Stimulated activated naive CD8-positive, alpha-beta T cell treated with anti-CD3 and anti-CD28 coated beads, Interleukin-15, amount 100 ng/mL, for 72 hours (primary cell): ENCODE data around the gene ARHGAP22.

Experiments
- ATAC-seq: fragments of 150-1000 bp; cut with Tn5 transposase; 2 replicates; pipeline ENCODE4 v1.10.0; 2021; ENCODE audit warnings: mild to moderate bottlenecking, moderate library complexity
- DNase-seq, 2 donors: peaks; one replicate each; pipeline ENCODE4 v3.0.0; 2021 to 2022
- H3K27ac Mint-ChIP-seq, 2 donors: one replicate each; pipeline ENCODE4 v1.8.0; 2022; ENCODE audit warnings: mild to moderate bottlenecking in 2 of 2, mixed read lengths in 2 of 2, moderate library complexity in 2 of 2
- H3K27me3 Mint-ChIP-seq: one replicate; pipeline ENCODE4 v1.8.0; 2022; ENCODE audit warnings: mixed read lengths
- H3K4me1 Mint-ChIP-seq: one replicate; pipeline ENCODE4 v1.8.0; 2022; ENCODE audit warnings: mild to moderate bottlenecking, mixed read lengths
- H3K4me3 Mint-ChIP-seq, 2 donors: one replicate each; pipeline ENCODE4 v1.8.0; 2022; ENCODE audit warnings: mild to moderate bottlenecking in 2 of 2, mixed read lengths in 2 of 2, moderate library complexity in 1 of 2
- H3K9me3 Mint-ChIP-seq, 2 donors: one replicate each; pipeline ENCODE4 v1.8.0; 2022; ENCODE audit warnings: mixed read lengths in 2 of 2

ARHGAP22 gene

DNA sequence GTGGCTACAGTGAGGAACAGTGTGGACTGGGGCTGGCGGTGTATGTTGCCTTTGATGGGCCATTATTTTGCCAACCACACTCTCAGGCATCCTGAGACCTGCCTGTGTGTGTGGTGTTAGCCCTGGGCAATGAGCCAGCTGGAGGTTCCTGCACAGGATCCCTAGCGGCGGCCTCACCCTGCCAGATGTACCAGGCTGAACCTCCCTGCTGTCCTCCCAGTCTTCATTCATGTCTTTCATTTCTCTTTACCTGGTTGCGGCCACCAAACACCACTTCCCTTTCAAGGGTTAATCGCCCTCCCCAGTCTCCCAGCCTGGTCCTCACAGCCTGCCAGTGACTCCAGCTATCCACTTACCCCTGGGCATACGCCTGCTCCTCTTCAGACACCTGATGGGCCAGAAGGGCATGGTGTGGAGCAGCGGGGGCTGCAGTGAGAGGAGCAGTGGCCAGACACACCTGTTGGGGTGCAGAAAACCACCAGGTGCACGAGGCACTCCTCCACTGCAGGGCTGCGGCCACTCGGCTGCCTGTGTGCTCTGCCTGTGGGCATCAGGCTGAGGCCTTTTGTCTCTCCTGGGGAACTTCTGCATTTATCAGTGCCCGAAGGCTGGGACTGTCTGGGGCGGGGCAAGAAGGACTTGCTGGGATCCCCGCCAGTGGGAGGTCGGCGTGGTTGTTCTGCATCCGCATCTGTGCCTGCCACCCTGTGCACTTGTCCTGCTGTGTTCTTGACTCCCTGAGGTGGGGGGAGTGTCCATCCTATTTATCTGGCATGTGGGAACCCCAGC lies 111.6 kb downstream of the ARHGAP22 start:
- H3K9me3 Mint-ChIP-seq = no peaks in the 10 kb centered on the region
- H3K4me1 Mint-ChIP-seq = peaks cover 18% of the 10 kb centered on the region
- peak overlapping the region in 1 of 2 donors; percentile 19 for H3K27ac Mint-ChIP-seq
- no peak for ATAC-seq
- peaks cover 45% of the 10 kb centered on the region for H3K27me3 Mint-ChIP-seq
- no peak for DNase-seq
- H3K4me3 Mint-ChIP-seq = no peak overlapping the region

DNA sequence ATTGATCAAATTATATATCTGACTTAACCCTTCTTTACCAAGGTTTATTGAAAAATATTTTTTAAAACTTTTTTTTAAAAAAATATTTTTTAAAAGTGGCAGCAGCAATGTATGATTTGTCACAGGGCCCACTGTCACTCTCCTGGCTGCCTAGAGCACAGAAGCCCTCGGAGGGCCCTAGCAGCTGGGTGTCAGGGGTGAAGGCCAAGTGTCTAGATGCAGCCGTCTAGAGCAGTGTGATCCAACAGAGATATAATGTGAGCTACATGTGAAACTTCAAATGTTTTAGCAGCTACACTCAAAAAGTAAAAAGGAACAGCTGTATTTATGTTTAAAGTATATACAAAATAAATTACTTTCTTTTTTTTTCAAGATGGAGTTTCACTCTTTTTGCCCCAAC lies 112.7 kb downstream of the ARHGAP22 start:
- Mint-ChIP-seq H3K4me1 (peaks cover 18% of the 10 kb centered on the region), H3K4me3 (no peak overlapping the region), H3K27ac (no peak overlapping the region), H3K27me3 (peaks cover 38% of the 10 kb centered on the region), H3K9me3 (no peaks in the 10 kb centered on the region)
- no peak for DNase-seq
- ATAC-seq = no peak

DNA sequence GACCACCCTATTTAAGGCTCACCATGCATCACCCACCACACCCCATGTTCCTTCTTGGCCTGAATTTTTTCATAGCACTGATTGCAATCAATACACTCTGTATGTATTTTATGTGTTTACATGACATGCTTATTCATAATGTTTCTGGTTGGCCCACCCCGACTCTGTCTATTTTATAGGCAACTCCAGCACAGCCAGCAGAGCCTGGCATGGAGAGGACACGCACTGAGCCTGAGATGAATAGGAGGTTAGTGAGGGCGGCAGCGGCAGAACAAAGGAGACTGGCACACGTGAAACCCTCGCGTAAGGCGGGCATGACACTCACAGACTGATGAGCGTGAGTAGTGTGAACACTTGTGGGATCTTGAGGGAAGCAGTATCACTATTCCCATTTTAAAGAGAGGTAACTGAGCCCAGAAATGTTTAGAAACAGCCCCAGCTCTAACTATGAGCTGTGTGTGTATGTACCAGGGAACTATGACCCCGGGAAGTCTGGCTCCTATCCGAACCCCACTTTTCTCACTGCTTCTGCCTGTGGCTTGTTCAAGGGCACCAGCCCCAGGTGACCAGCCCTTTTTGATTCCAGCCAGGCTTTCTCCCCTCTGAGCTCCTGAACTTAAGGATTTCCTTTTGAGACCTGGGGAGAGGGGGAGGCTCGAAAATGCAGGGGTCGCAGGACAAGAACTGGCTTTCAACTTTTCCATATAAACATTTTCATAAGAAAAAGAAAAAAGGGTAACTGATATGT lies 113.3 kb downstream of the ARHGAP22 start:
- Mint-ChIP-seq H3K27me3 (peaks cover 33% of the 10 kb centered on the region), H3K27ac (no peak overlapping the region), H3K4me1 (peaks cover 18% of the 10 kb centered on the region), H3K4me3 (no peak overlapping the region), H3K9me3 (no peaks in the 10 kb centered on the region)
- no peak for ATAC-seq
- DNase-seq = no peak

DNA sequence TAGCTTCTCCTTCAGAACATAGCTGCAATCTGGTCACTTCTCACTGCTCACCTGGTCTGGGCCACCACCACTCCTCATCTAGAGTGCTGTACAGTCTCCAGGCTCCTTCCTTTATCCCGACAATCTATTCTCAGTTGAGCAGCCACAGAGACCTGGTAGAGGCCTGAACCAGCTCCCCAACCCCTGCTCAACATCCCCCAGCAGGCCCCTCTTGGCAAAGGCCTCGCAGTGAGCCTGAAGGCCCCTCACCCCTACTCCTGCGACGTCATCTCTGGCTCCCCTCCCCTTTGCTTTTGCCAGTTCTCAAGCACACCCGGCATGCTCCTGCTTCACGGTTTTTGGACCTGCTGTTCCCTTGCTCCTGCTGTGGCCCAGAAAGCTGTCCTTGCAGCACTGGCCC lies 113.9 kb downstream of the ARHGAP22 start:
- DNase-seq = no peak

DNA sequence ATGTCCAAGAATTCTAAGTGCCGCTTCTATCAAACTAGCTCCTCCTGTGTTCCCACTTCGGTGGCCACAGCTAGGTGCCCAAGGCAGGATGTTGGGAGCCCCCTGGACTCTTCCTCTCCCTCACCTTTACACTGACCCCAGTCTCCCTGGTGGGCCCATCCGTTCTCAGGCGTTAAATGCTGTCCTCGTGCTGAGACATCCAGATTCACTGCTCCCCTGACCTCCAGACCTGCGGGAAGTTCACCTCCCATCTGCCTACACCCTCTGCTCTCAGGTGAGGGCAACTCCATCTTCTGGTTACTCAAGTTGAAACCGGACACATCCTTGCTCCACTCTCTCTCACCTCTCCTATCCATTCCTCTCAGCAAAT lies 114.3 kb downstream of the ARHGAP22 start:
- no peak overlapping the region for H3K4me3 Mint-ChIP-seq
- H3K27me3 Mint-ChIP-seq = peaks cover 33% of the 10 kb centered on the region
- H3K4me1 Mint-ChIP-seq = peaks cover 18% of the 10 kb centered on the region
- H3K9me3 Mint-ChIP-seq = no peaks in the 10 kb centered on the region
- no peak for DNase-seq
- no peak overlapping the region for H3K27ac Mint-ChIP-seq
- ATAC-seq = no peak

More for the DNA sequence above, 113.9 kb downstream of the ARHGAP22 start:
- Mint-ChIP-seq H3K27me3 (peaks cover 33% of the 10 kb centered on the region), H3K9me3 (no peaks in the 10 kb centered on the region), H3K4me3 (no peak overlapping the region), H3K4me1 (peaks cover 18% of the 10 kb centered on the region), H3K27ac (no peak overlapping the region)
- no peak for ATAC-seq

DNA sequence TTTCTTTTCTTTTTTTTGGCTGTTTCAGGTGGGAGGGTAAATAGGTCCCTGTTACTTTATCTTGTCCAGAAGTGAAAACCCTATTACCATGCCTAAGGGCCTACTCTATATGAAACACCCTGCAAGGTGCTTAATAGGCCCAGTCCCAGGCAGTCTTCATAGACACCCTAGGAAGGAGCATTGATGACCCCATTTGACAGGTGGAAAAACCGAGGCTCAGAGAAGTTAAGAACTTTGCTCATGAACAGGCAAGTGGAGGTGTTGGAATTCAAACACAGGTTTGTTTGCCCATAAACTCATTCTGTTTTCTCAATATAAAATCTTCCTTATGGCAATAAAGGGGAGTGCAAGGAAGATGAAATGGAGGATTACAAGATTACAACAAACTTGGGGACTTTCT lies 115.8 kb downstream of the ARHGAP22 start:
- ATAC-seq = no peak
- Mint-ChIP-seq H3K4me1 (peaks cover 9% of the 10 kb centered on the region), H3K27me3 (peaks cover 27% of the 10 kb centered on the region), H3K4me3 (no peak overlapping the region), H3K27ac (no peak overlapping the region), H3K9me3 (no peaks in the 10 kb centered on the region)
- DNase-seq = no peak

DNA sequence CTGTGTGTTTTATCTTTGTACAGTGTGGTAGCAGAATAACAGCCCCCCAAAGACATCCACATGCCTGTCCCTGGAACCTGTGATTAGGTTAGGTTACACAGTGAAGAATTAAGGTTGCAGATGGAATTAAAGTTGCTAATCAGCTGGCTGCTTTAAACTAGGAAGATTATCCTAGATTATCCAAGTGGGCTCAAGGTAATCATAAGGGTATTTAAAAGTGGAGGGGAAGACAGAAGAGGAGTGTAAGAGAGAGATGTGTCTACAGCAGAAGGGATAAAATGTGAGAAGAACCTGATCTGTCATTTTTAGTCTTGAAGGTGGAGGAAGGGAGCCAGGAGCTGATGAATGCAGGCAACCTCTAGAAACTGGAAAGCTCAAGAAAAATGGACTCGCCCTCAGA lies 117.6 kb downstream of the ARHGAP22 start:
- Mint-ChIP-seq H3K4me3 (no peak overlapping the region), H3K27ac (no peak overlapping the region), H3K27me3 (peaks cover 16% of the 10 kb centered on the region), H3K9me3 (no peaks in the 10 kb centered on the region), H3K4me1 (no peaks in the 10 kb centered on the region)
- DNase-seq = no peak
- ATAC-seq = no peak

DNA sequence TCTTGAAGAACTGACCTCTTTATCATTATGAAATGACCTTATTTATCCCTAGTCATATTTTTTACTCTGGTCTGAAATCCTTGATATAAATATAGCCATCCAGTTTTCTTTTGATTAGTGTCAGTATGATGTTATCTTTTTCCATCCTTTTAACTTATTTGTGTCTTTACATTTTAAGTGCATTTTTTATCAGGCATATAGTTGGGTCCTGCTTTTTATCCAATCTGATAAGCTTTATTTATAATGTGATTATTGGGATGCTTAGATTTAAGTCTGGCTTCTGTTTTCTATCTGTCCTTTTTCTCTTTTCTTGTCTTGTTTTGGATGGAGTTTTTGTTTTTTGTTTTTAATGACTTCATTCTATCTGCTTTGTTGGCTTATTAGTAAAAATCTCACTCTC lies 119.2 kb downstream of the ARHGAP22 start:
- H3K4me3 Mint-ChIP-seq = no peak overlapping the region
- peaks cover 14% of the 10 kb centered on the region for H3K27me3 Mint-ChIP-seq
- no peak overlapping the region for H3K27ac Mint-ChIP-seq
- no peaks in the 10 kb centered on the region for H3K4me1 Mint-ChIP-seq
- DNase-seq = no peak
- no peaks in the 10 kb centered on the region for H3K9me3 Mint-ChIP-seq
- no peak for ATAC-seq

DNA sequence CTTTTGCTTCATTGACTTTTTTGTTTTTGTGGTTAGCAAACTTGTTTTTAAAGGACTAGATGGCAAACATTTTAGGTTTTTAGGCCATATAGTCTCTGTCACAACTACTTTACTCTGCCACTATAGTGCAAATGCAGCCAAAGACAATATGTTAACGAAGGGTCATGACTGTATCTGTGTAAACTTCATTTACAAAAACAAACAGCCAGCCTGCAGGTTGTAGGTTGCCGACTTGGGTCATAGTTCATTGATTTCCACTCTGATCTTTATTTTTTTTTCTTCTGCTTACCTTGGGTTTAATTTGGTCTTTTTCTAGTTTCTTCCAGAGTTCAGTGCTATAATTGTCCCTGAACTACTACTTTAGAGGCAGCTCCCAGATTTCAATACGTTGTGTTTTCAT lies 120.0 kb downstream of the ARHGAP22 start:
- Mint-ChIP-seq H3K4me1 (no peaks in the 10 kb centered on the region), H3K4me3 (no peak overlapping the region), H3K9me3 (no peaks in the 10 kb centered on the region), H3K27me3 (peaks cover 18% of the 10 kb centered on the region), H3K27ac (no peak overlapping the region)
- DNase-seq = no peak
- no peak for ATAC-seq

DNA sequence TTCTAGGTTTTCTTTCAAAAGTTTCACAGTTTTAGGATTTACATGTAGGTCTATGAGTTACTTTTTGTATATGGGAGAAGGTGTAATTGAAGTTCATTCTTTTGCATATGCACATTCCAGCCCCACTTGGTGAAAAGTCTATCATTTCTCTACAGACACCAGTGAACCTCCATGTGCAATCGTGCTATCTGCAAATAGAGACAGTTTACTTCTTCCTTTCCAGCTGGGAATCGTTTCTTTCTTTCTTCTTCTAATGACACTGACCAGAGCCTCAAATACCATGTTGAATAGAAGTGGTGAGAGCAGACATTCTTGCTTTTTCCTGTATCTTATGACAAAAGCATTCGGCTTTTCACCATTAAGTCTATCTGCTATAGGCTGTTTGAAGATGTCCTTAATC lies 122.7 kb downstream of the ARHGAP22 start:
- peaks cover 26% of the 10 kb centered on the region for H3K27me3 Mint-ChIP-seq

DNA sequence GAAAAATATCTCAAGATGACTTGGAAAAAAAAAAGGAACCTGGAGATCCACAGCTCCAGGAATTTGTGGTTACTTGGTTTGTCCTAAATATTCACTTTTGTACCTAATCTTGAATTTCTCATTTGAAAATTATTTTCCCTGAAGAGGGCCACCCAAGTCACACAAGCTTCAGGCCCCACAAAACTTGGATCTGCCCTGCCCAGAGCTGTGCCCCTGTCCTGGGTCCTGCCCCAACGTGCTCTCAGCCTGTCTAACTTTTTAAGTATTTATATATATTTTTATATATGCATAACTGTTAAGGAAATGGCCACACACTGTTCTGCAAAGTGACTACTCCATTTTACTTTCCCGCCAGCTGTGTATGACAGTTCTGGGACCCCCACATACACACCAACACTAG lies 123.5 kb downstream of the ARHGAP22 start:
- H3K27ac Mint-ChIP-seq = no peak overlapping the region
- H3K27me3 Mint-ChIP-seq = peaks cover 26% of the 10 kb centered on the region

More for the DNA sequence above, 122.7 kb downstream of the ARHGAP22 start:
- Mint-ChIP-seq H3K9me3 (no peaks in the 10 kb centered on the region), H3K4me1 (no peaks in the 10 kb centered on the region), H3K27ac (no peak overlapping the region), H3K4me3 (no peak overlapping the region)
- DNase-seq (no peak), ATAC-seq (no peak)

DNA sequence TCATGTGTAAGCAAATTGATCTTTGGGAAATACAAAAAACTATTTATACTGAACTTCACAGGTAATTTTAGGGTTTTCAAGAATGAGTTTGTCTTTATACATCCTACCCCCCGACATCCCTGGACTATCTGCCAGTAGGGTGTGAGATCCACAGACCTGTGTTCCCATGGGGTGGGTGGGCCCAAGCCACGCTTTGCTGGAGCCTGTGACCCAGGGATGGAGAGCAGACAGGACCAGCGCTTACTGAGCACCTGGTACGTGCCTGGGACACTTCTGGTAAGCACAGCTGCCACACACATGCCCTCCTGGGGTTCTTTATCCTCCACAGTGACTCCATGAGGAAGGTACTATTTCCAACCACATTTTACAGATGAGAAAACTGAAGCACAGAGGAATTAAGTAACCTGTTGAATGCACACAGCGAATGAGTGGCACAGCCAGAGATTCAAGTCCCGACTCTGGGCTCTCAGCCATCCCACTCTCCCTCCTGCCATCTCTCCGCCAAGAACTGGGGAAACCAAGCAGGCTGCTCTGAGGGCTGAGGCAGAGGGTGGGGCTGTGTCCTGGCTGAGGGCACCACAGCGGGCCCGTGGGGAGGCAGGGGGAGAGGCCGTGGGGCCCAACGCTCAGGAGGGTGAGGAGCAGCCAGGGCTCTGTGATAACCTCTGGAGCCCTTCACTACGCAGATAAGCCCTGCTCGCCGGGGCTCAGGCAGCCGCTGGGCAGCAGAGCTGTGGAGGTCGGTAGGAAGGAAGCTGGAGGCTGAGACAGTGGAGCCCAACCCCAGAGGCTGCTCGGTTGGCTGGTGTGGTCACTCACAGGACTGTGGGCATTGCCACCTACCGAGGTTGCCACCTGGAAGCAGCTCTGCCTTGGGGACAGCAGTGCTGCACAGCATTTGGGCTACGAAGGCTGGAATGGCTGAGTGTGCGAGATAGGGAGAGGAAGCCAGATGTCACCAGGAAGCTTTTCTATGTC lies 124.2 kb downstream of the ARHGAP22 start:
- no peaks in the 10 kb centered on the region for H3K9me3 Mint-ChIP-seq
- H3K4me3 Mint-ChIP-seq = no peak overlapping the region
- H3K27ac Mint-ChIP-seq = no peak overlapping the region
- DNase-seq (no peak), ATAC-seq (no peak)
- H3K27me3 Mint-ChIP-seq = peaks cover 32% of the 10 kb centered on the region
- H3K4me1 Mint-ChIP-seq = no peaks in the 10 kb centered on the region

More for the DNA sequence above, 123.5 kb downstream of the ARHGAP22 start:
- ATAC-seq = no peak
- Mint-ChIP-seq H3K4me1 (no peaks in the 10 kb centered on the region), H3K4me3 (no peak overlapping the region), H3K9me3 (no peaks in the 10 kb centered on the region)
- DNase-seq = no peak

DNA sequence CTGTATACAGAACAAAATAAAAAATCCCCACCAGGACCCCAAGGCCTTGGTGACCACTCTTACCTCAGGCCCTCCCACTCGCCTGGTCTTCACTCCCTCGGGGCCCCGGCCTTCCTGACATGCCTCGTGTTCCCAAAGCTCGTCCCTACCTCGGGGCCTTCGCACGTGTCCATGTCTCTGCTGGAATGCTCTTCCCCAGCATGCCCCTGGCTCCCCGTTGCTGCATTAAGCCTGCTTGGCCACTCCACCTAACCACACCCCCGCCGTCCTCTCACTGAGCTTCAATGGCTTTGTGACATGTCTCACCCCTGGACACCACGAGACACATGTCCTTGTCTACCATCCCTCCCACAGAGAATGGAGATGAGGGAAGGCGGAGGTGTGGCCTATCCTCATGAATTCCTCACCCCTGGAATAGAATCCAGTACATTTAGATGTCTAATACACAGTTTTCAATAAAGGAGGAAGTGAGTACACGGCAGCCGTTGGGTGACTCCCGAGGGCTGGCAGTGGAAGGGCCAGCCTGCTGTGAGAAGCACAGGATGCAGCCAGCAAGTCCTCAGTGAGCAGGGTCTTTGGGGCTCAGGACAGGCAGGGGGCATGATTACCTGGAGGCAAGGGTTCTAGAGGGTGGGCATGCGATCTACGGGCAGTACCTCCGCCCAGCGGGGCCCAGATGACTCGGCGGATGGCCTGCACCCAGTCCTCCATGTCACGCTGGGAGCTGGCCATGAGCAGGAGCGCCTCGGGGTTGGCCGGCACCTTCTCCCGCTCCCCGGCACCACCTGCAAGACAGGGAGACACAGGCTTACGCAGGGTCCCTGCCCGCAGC lies 125.7 kb downstream of the ARHGAP22 start:
- ATAC-seq (no peak), DNase-seq (no peak)
- H3K27ac Mint-ChIP-seq = peak overlapping the region in 1 of 2 donors; percentile 42
- no peak overlapping the region for H3K4me3 Mint-ChIP-seq
- H3K9me3 Mint-ChIP-seq = no peaks in the 10 kb centered on the region
- H3K27me3 Mint-ChIP-seq = peaks cover 24% of the 10 kb centered on the region
- H3K4me1 Mint-ChIP-seq = no peaks in the 10 kb centered on the region

DNA sequence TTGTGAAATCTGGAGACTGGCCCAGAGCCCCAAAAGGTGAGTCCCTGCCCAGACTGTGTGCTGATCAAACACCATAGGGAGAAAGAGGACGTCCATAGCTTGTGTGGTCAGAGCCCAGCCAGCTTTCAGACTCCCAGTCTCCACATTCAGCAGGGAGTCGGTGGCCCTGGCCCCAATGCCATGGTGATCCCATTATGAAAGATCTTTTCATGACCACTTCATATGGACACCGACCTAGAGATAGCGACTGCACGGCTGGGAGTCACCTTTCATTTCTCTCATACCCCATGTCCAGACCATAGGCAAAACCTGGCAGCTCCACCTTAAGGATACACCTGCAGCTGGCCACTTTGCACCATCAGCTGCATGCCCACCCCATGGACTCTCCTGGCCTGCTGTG lies 126.4 kb downstream of the ARHGAP22 start:
- ATAC-seq (no peak), DNase-seq (no peak)
- peaks cover 24% of the 10 kb centered on the region for H3K27me3 Mint-ChIP-seq
- H3K4me3 Mint-ChIP-seq = no peak overlapping the region
- H3K9me3 Mint-ChIP-seq = no peaks in the 10 kb centered on the region
- no peak overlapping the region for H3K27ac Mint-ChIP-seq
- H3K4me1 Mint-ChIP-seq = no peaks in the 10 kb centered on the region

DNA sequence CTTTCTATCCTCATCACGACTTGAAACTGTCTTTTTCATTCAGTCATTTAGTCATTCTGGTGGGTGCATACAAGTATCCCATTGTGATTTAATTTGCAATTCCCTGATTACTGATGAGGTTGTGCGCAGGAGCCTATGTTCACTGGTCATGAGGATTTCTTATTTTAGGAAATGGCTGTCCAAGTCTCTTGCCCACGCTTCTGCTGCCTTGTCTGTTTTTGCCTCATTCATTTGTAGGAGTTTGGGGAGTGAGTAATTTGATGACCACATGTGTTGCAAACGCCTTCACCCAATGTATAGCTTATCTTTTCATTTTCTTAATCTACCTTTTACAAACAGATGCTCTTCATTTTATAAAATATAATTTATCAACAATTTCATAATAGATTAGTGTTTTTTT lies 127.3 kb downstream of the ARHGAP22 start:
- ATAC-seq (no peak), DNase-seq (no peak)
- H3K27me3 Mint-ChIP-seq = peaks cover 24% of the 10 kb centered on the region
- H3K27ac Mint-ChIP-seq = no peak overlapping the region
- H3K9me3 Mint-ChIP-seq = no peaks in the 10 kb centered on the region
- no peak overlapping the region for H3K4me3 Mint-ChIP-seq
- no peaks in the 10 kb centered on the region for H3K4me1 Mint-ChIP-seq
